K562 (cell line): ENCODE measurements around the gene ACP4. TPM values are rescaled to one million over a fixed set of nuclear protein-coding genes. Genes with fewer than 3 reads are reported as not detected.

Experiments
- ARID3B ChIP-seq: fragments of 250-450 bp; sonication (Bioruptor Pico); IDR thresholded peaks from 2 replicates; pipeline ENCODE4 v1.4.0; 2020; ENCODE audit warnings: borderline replicate concordance
- BHLHE40 ChIP-seq: IDR thresholded peaks from 2 replicates; pipeline ENCODE4 v1.6.1; 2011; ENCODE audit warnings: low read length, improper control_type of control experiment
- CHD1 ChIP-seq: fragments of 200-600 bp; sonication (generic); IDR thresholded peaks from one replicate; pipeline ENCODE4 v1.6.1; 2012; ENCODE audit warnings: mild to moderate bottlenecking, moderate library complexity, low read length, inconsistent platforms
- CREBBP ChIP-seq: IDR thresholded peaks from one replicate; pipeline ENCODE4 v1.6.1; 2012; ENCODE audit warnings: low read depth, mild to moderate bottlenecking, control low read depth, inconsistent platforms, low read length
- ELK3 ChIP-seq: fragments of 450-650 bp; formaldehyde crosslinking; IDR thresholded peaks from 2 replicates; pipeline ENCODE4 v1.4.0; 2020; ENCODE audit warnings: mild to moderate bottlenecking
- MAZ ChIP-seq, 2 experiments: fragments of 450-650 bp in 1 of 2; sonication (generic) in 1 of 2; formaldehyde crosslinking; IDR thresholded peaks in 1 of 2; conservative IDR thresholded peaks in 1 of 2; 2 replicates each; pipeline versions ENCODE4 v1.4.0 to v1.5.0; 2020; ENCODE audit warnings: mild to moderate bottlenecking in 1 of 2, missing genetic modification reagents in 1 of 2
- TBP ChIP-seq: optimal IDR thresholded peaks from 2 replicates; pipeline ENCODE3; 2011; ENCODE audit warnings: low read depth, low read length, improper control_type of control experiment
- TEAD1 ChIP-seq, 2 experiments: fragments of 450-650 bp in 1 of 2; sonication (generic) in 1 of 2; formaldehyde crosslinking; IDR thresholded peaks; 2 replicates each; pipeline versions ENCODE4 v1.4.0 to v1.8.0; 2020 to 2022; ENCODE audit warnings: mild to moderate bottlenecking in 2 of 2, missing genetic modification reagents in 1 of 2
- ZNF217 ChIP-seq: sonication (generic); formaldehyde crosslinking; IDR thresholded peaks from 2 replicates; pipeline ENCODE4 v1.8.0; 2022; ENCODE audit warnings: mild to moderate bottlenecking, missing genetic modification reagents
- ZNF407 ChIP-seq: fragments of 450-650 bp; IDR thresholded peaks from 2 replicates; pipeline ENCODE4 v1.6.1; 2016; ENCODE audit warnings: low read depth
- polyA plus RNA-seq, 8 experiments: library from polyadenylated mRNA; depleted of rRNA in 4 of 8; stranded (reverse) in 5 of 8; unstranded in 3 of 8; fragments of >200 nt; fragmentation: Nextera tagmentation in 2 of 8; fragmentation: Illumina TruSeq in 1 of 8; extraction: Ambion mirVana in 2 of 8; extraction: Trizol in 1 of 8; gene quantifications; 2 replicates each; pipeline versions ENCODE4 v1.2.1 to v1.2.3, GENCODE V29; 2011 to 2014; ENCODE audit warnings: inconsistent platforms in 1 of 8, missing spikeins in 1 of 8
- total RNA-seq, 7 experiments: library from RNA; depleted of rRNA in 6 of 7; stranded (reverse); fragments of >200 nt in 6 of 7; fragmentation: Illumina TruSeq in 2 of 7; extraction: Trizol in 2 of 7; gene quantifications; 2 replicates each; pipeline versions ENCODE4 v1.2.1 to v1.2.3, GENCODE V29; 2011 to 2021; ENCODE audit warnings: low replicate concordance in 1 of 7

ACP4 gene
- total and polyA plus RNA-seq, 9 of the 15 experiments (the other 6 are each of a cell fraction or from before 2014, with no cell fraction given), result not detected

GRCh38 chr19:50835785-50836542 is 45.7 kb downstream of the ACP4 start (continued):
- peak; percentile 52 to 81 for TF ChIP-seq MAZ (CRISPR knock-in tag; conservative IDR thresholded peaks at IDR 0.05 in 1 of 2, IDR thresholded peaks at IDR 0.05 in 1 of 2)
- TF ChIP-seq BHLHE40, result peak; percentile 76
- TF ChIP-seq TBP, result peak; percentile 69
- no peak for TF ChIP-seq ARID3B
- TF ChIP-seq ELK3 (CRISPR knock-in tag), result no peak
- TF ChIP-seq ZNF407, result no peak
- TF ChIP-seq ZNF217, result no peak
- TF ChIP-seq CHD1, result no peak
- no peak for TF ChIP-seq TEAD1 (CRISPR knock-in tag; IDR thresholded peaks at IDR 0.05)
- TF ChIP-seq CREBBP, result no peak
